Epithelial cell of prostate (primary cell): ENCODE results near the gene FBXL14.

Experiments
- DNase-seq: peaks from one replicate; pipeline ENCODE4 v3.0.0-alpha.2; 2011; ENCODE audit warnings: low read depth, low spot score
- H3K27ac ChIP-seq: fragments of 450-650 bp; 2 replicates; pipeline ENCODE4 v1.5.1; 2017; ENCODE audit warnings: mild to moderate bottlenecking

Gene FBXL14

GRCh38 chr12:1542599-1542998 lies 51.8 kb downstream of the FBXL14 start:
- DNase-seq = no peak
- H3K27ac ChIP-seq = no peak overlapping the region

DNA sequence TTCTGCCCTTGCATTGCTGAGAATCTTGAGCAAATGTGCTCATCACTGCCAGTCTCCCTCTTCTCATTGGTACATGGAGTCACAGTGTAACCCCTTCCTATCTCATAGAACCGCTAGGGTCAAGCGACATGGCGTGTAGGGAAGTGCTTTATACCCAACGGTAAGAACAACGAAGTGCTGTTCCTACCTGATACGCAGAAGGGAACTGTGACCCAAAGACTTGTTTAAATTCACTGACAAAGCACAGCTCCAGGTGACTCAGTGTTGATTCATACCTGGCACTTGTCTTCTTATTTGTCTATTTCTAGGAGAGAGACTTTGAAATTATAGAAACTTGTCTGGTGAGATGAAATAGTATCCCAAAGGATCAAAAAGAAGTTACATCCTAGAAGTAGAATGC lies 53.7 kb downstream of the FBXL14 start:
- peak; percentile 66 for DNase-seq

DNA sequence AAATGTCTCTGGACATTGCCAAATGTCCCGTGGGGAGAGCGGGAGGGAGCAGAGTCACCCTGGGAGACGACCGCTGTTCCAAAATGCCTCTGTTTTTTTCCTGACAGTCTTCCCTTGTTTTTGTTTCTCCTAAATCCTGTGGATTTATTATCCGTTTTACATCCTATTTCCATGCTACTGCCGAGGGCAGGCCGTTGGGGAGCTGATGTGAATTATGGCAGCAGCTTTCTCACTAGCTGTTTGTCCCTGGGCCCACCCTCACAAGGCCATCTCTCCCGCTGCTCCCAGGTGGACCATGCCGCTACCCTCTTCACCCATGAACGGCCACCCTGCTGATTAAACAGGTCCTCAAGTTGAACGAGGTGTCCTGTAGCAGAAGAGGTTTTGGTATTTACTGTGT lies 55.2 kb downstream of the FBXL14 start:
- H3K27ac ChIP-seq = no peak overlapping the region
- DNase-seq = no peak

More for the DNA sequence above, 53.7 kb downstream of the FBXL14 start:
- no peak overlapping the region for H3K27ac ChIP-seq

GRCh38 chr12:1536817-1537216 lies 57.6 kb downstream of the FBXL14 start:
- no peak for DNase-seq
- no peak overlapping the region for H3K27ac ChIP-seq

- DNase-seq = no peak
- H3K27ac ChIP-seq = no peak overlapping the region
These were observed 59.6 kb downstream of the FBXL14 start for GRCh38 chr12:1534748-1535147.

DNA sequence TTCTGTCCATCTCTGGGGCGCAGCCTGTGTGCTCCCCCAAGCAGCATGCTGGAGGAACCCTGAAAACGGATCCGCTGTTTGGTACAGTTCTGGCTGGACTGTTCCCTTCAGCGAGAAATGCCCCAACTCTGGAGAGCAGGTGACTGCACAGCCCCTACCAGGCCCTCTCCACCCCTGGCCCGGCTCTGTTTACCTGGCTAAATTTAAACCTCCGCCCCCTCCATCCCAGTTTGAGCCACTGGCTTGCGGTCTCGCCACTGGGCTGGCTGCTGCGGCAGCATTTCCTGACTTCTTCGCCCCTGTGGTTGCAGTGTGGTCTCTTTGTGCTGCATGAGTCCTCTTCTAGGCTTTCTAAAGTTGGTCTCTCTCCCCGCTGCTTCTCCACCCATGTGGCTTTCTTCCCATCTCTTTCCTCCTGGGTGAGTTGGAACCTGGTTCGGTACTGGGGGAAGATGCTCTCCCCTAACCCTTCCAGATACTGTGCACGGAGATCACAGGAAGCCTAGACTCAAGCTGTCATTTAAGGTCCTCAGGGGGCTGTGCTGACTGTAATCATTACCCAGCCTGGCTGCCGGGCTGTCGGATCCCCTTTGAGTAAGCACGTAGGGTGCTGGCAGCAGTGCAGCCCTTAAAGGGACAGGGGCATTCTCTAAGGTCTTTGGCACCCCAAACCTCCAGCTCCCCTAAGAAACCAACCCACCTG lies 60.6 kb downstream of the FBXL14 start:
- H3K27ac ChIP-seq = no peak overlapping the region
- DNase-seq = no peak

DNA sequence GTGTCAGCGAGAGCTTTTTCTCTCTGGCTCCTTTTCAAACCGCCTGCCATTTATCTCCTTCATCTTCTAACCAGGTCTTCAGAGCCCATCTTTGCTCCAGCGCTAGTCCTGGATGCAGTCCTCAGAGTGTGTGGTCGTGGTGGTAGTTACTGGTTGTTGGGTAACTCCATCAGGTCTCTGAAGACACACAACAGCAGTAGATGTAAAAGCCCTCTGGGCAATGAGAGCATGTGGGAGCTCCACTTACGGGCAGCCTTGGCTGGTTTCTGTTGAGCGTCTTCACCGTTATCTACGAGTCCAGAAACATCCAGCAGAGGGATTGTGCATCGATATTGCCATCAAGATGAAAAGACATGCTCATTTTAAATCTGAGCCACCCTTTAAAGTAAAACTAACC lies 61.2 kb downstream of the FBXL14 start:
- no peak for DNase-seq
- H3K27ac ChIP-seq = no peak overlapping the region

DNA sequence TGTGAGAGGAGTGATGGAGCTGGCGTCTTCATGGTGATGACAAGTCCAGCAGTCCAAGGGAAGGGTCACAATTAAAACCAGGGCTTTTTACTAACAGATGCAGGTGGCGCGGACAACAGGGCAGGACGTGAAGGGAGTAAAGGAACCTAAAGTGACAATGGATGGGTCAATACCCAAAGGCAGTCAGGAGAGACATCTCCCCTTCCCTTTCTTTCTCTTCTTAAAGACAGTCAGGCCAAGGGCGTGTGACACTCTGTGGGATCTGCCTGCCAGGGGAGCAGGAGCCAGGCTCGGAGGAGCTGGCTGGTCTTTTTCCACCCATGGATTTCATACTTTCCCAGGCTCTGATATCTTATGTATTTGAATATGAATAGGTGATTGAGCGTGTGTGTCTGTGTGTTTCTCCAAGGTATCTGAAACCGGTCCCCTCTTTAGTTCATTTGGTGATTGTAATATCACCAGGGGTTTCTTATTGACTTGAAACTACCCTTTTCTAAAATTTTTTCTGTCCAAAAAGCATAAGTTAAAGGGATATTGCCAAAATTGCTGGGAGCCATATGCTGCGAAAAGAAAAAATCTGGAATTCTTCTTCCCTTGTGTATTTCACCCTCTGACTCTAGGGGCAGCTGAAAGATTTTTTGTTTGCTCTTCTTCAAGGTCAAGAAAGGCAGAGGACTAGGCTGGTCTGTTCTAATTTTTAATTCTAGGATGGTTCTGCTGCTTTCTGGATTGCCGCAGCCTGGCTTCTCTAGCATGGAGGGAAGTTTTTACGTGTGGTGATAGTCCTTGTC lies 61.8 kb downstream of the FBXL14 start:
- DNase-seq = no peak
- no peak overlapping the region for H3K27ac ChIP-seq

GRCh38 chr12:1531654-1532374 lies 62.6 kb downstream of the FBXL14 start:
- no peak for DNase-seq
- no peak overlapping the region for H3K27ac ChIP-seq

DNA sequence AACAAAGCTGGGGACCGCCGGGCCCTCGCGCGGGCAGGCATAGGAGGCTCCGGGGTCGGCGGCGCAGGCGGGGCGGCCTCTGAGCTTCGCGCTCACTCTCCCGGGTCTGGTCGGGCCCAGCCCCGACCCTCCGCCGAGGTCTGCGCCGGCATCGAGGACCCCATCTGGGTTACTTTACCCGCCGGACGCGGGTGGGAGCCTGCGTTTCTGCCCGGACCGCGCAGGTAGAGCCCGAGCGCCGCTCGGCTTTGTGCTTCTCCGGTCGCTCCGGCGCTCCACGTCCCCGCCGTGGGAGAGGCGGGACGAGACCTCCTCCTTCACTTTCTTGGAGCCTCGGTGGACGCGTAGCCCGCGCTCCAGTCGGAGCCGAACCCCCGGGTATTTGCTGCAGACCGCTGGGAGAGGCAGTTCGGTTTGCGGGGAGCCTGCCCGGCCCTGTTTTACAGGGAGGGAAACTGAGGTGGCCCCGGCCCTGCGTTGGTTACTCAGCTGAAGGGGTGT lies 63.2 kb downstream of the FBXL14 start:
- no peak overlapping the region for H3K27ac ChIP-seq
- DNase-seq = no peak

- no peak overlapping the region for H3K27ac ChIP-seq
- DNase-seq = no peak
These were observed 63.7 kb downstream of the FBXL14 start for GRCh38 chr12:1530592-1531152.

DNA sequence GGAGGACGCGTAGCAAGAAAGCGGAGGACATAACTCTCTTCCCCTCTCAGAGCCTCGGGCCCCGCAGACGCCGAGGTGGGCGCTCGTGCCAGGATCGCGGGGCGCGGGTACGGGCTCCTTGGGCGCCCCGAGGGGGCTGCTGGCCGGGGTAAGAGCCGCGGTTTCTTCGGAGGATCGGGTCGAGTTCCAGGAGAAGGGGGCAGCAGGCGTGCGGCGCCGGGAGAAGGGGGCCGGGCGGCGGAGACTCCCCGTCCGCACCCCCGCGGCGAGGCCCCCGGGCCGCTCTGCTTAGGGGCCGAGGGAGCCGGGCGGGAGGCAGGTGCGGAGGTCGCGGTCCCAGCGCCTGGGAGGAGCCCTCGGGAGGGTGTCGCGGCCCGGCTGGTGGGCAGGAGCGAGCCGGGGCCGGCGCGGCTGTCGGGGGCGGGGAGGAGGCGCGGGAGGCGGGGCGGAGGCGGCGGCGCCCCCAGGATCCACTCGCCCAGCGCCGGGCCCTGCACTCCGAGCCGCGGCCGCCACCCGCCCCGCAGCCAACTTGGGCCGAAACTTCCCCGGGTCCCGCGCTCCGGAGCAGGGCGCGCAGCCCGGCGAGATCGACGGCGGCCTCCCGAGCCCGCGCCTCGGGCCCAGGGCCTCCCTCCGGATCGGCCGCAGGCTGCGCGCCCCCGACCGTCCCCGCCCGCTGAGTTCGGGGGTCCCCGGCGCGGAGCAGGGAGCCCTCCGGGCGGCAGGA lies 64.4 kb downstream of the FBXL14 start:
- DNase-seq = no peak
- no peak overlapping the region for H3K27ac ChIP-seq

- no peak overlapping the region for H3K27ac ChIP-seq
- no peak for DNase-seq
These were observed 65.0 kb downstream of the FBXL14 start for GRCh38 chr12:1529228-1529861.

- H3K27ac ChIP-seq = no peak overlapping the region
- no peak for DNase-seq
These were observed 65.6 kb downstream of the FBXL14 start for GRCh38 chr12:1528791-1529190.

DNA sequence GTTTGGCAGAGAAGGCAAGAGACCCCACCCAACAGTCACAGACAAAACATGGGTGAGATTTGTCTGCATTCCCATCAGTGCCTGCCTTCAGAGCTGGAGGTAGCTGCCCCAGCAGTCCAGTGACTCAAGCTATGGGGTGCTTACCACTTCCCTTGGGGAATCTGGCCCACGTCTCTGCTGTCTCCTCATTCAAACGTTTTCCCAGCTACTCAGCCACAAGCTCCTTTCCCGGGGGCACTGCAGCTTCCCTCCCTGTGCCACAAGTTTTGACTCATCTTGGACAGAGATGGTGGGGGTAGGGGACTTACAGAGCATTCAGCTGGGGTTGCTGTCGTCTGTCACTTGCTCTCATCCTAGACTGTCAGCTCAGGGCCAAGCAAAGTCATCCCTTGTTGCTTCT lies 66.6 kb downstream of the FBXL14 start:
- peak; percentile 26 for DNase-seq
- no peak overlapping the region for H3K27ac ChIP-seq

DNA sequence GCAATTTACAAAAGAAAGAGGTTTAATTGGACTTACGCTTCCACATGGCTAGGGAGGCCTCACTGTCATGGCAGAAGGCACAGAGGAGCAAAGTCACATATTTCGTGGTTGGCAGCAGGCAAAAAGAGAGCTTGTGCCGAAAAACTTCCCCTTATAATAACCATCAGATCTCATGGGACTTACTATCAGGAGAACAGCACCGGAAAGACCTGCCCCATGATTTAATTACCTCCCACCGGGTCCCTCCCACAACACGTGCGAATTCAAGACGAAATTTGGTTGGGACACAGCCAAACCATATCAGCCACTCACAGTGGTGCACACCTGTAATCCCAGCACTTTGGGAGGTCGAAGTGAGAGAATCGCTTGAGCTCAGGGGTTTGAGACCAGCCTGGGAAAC lies 68.5 kb downstream of the FBXL14 start:
- H3K27ac ChIP-seq = no peak overlapping the region
- no peak for DNase-seq

DNA sequence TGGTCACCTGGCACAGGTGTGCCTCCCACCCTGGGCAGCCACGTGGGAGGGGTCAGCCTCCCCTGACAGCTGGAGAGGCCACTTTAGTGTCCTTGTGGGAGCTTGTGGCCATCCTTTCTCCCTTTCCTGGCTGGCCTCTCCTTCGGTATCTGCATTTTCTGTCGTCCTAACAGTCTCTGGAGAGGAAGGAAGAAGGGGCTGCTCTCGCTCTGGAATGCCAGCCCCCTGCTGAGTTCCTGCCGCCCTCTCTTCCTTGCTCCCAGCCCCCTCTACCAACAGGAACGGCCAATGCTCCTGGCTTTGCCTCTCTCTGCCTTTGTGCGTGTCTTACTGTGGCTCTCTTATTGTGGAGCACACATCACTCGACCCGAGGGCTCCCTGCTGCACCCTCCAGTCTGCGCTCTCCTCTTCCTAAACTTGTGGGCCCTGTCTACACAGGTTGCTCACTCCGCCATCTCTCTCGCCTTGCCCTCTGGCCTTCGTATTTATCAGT lies 70.8 kb downstream of the FBXL14 start:
- H3K27ac ChIP-seq = no peak overlapping the region
- no peak for DNase-seq

- no peak for DNase-seq
- no peak overlapping the region for H3K27ac ChIP-seq
These were observed 71.3 kb downstream of the FBXL14 start for GRCh38 chr12:1523046-1523445.

DNA sequence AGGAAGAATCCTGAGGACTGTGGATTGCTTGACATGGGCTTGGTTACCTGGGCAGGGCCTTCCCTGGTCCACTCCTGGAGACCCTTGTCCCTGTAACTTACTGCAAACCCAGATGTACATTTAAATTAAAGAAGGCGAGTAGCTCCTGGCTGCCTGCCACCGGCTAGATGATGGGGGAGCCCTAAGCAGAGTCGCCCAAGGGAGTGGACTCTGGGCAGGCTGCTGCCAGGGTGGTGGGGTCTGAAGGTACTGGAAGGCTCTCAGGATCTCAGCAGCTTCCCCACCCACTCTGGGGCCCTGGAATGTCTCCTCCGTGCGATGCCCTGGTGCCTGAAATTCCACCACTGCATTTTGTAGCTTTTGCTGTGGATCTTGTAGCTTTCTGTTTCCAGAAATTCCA lies 74.7 kb downstream of the FBXL14 start:
- H3K27ac ChIP-seq = peak overlapping the region; percentile 78
- no peak for DNase-seq
